ENCODE data around the gene KCNJ5.
A peak's percentile ranks its signal among the peaks of the same experiment; 100 is the strongest.

KCNJ5 gene

DNA sequence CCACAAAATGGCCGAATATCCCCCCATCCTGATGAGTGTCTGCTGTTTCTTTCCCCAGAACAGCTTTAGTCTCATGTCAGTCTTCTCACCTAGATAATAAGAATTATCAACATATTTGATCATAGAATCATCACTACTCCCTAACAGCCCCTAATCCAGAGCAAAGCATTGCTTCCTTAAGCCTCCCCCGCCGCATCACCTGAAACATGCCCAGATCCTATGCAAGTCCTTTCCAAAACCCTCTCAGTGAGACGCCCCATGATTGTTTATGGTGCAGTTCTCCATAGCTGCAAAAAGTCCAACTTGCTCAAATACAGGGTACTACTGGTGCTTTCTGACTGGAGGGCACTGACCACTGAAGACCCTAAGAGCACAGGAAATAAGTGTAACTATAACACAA is 44.2 kb upstream of the KCNJ5 start:
- TF ChIP-seq, protein P1, sequence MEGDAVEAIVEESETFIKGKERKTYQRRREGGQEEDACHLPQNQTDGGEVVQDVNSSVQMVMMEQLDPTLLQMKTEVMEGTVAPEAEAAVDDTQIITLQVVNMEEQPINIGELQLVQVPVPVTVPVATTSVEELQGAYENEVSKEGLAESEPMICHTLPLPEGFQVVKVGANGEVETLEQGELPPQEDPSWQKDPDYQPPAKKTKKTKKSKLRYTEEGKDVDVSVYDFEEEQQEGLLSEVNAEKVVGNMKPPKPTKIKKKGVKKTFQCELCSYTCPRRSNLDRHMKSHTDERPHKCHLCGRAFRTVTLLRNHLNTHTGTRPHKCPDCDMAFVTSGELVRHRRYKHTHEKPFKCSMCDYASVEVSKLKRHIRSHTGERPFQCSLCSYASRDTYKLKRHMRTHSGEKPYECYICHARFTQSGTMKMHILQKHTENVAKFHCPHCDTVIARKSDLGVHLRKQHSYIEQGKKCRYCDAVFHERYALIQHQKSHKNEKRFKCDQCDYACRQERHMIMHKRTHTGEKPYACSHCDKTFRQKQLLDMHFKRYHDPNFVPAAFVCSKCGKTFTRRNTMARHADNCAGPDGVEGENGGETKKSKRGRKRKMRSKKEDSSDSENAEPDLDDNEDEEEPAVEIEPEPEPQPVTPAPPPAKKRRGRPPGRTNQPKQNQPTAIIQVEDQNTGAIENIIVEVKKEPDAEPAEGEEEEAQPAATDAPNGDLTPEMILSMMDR (IDR thresholded peaks at IDR 0.05) = no peak
- H3K36me3 ChIP-seq (ENCODE audit: control insufficient read depth, insufficient read depth, low read length) = no peaks in the 10 kb centered on the region
- no peak overlapping the region for H3K27ac ChIP-seq
- no peaks in the 10 kb centered on the region for H3K79me2 ChIP-seq
- H2AFZ ChIP-seq = no peak overlapping the region
- no peak overlapping the region for H3K4me3 ChIP-seq (ENCODE audit: low read depth, low read length)
- H3K4me1 ChIP-seq = no peaks in the 10 kb centered on the region
- H3K9ac ChIP-seq = no peak overlapping the region
- no peaks in the 10 kb centered on the region for H3K9me3 ChIP-seq (ENCODE audit: control insufficient read depth, low read length)
- no peak overlapping the region for H3K4me2 ChIP-seq (ENCODE audit: low read length)
- H3K27me3 ChIP-seq (ENCODE audit: control insufficient read depth, insufficient read depth, low read length) = no peaks in the 10 kb centered on the region

DNA sequence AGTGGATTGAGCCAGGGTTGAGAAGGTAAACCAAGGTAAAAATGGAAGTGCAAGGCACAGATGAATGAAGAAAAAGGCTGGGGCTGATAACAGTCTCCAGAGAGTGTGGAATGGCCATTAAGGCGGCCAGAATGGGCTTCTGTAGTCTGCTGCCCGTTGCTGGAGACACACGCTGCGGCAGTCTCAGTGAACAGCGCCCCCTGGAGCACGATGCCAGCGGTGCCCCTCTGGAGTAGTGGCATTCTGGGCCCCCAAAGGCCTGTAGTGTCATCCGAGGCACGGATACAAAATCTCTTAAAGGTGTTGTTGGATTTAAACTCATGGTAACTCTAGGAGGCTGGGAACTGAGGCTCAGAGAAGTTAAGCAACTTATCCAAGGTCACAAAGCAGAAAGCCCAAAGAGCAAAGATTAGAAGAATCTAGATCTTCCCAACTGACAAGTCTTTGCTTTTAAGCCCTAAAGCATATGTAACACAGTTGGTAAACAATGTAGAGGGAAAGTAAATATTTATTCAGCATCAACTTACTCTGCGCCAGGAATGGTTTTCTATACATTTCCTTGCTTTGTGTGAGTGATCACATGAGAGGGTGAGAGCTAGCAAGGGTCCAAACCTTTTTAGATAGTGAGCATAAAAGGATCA is 42.2 kb upstream of the KCNJ5 start:
- Histone ChIP-seq H3K4me2 (ENCODE audit: low read length) (no peak overlapping the region), H3K4me1 (no peaks in the 10 kb centered on the region), H3K79me2 (no peaks in the 10 kb centered on the region), H3K9ac (no peak overlapping the region), H2AFZ (no peak overlapping the region), H3K9me3 (ENCODE audit: control insufficient read depth, low read length) (no peaks in the 10 kb centered on the region), H3K4me3 (ENCODE audit: low read depth, low read length) (no peak overlapping the region), H3K27ac (no peak overlapping the region), H3K27me3 (ENCODE audit: control insufficient read depth, insufficient read depth, low read length) (no peaks in the 10 kb centered on the region), H3K36me3 (ENCODE audit: control insufficient read depth, insufficient read depth, low read length) (no peaks in the 10 kb centered on the region)
- TF ChIP-seq, protein P1 (IDR thresholded peaks at IDR 0.05) = peak; percentile 31

DNA sequence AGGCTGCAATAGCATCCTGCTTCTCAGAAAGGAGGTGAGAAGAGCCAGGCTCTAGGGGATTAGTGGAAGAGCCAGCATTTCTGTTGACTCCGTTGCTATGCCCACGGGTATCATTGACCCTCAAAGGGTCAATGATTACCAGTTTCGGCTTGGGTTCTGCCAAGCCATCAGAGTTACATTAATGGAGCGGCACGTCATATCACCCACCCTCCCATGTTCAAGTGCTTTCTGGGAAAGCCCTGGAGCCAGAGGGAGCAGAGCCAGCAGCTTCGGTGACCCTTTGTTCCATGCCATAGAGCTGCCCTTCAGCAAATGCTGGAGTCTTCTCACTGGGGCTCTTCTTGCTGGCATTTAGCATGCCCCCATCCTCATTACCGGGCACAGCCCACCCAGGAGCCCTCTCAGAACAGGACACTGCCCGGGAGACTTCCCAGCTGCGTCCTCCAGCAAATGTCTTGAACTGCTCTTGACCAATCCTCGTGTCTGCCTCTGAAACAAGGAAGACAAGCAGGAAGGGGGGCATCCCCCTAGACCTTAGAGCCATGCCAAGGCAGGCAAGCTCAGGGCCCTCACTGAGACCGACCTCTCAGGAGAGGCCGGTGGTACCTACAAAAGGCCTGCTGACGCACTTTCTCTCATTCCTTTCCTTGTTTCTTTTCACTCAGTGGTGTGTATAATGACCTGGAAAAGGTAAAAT is 38.7 kb upstream of the KCNJ5 start:
- H3K4me1 ChIP-seq = no peaks in the 10 kb centered on the region
- H3K9ac ChIP-seq = no peak overlapping the region
- H3K27me3 ChIP-seq (ENCODE audit: control insufficient read depth, insufficient read depth, low read length) = no peaks in the 10 kb centered on the region
- no peaks in the 10 kb centered on the region for H3K79me2 ChIP-seq
- H3K4me2 ChIP-seq (ENCODE audit: low read length) = no peak overlapping the region
- H3K9me3 ChIP-seq (ENCODE audit: control insufficient read depth, low read length) = no peaks in the 10 kb centered on the region
- no peak overlapping the region for H3K4me3 ChIP-seq (ENCODE audit: low read depth, low read length)
- no peak overlapping the region for H2AFZ ChIP-seq
- no peaks in the 10 kb centered on the region for H3K36me3 ChIP-seq (ENCODE audit: control insufficient read depth, insufficient read depth, low read length)
- H3K27ac ChIP-seq = no peak overlapping the region
- TF ChIP-seq, protein P1 (IDR thresholded peaks at IDR 0.05) = no peak

DNA sequence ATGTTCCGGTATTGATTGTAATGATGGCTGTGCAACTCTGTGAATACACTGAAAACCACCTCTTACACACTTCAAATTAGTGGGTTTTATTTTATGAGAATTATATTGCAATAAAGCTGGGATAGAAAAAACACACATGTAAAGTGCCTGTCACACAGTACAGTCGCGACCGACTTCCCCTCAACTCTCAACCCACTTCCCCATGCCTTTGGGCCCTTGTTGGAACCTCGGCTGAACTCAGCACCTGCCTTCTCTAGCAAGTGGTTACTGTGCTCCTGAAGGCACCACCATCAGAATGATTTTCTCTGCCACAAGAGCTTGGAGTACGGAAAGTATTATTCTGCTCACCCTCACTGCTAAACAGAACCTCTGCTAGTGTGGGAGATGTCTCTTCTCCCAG is 37.6 kb upstream of the KCNJ5 start:
- Histone ChIP-seq H3K4me1 (no peaks in the 10 kb centered on the region), H2AFZ (no peak overlapping the region), H3K4me2 (ENCODE audit: low read length) (no peak overlapping the region), H3K27me3 (ENCODE audit: control insufficient read depth, insufficient read depth, low read length) (no peaks in the 10 kb centered on the region), H3K4me3 (ENCODE audit: low read depth, low read length) (no peak overlapping the region), H3K27ac (no peak overlapping the region), H3K9ac (no peak overlapping the region), H3K79me2 (no peaks in the 10 kb centered on the region), H3K36me3 (ENCODE audit: control insufficient read depth, insufficient read depth, low read length) (no peaks in the 10 kb centered on the region), H3K9me3 (ENCODE audit: control insufficient read depth, low read length) (no peaks in the 10 kb centered on the region)
- TF ChIP-seq, protein P1 (IDR thresholded peaks at IDR 0.05) = no peak

DNA sequence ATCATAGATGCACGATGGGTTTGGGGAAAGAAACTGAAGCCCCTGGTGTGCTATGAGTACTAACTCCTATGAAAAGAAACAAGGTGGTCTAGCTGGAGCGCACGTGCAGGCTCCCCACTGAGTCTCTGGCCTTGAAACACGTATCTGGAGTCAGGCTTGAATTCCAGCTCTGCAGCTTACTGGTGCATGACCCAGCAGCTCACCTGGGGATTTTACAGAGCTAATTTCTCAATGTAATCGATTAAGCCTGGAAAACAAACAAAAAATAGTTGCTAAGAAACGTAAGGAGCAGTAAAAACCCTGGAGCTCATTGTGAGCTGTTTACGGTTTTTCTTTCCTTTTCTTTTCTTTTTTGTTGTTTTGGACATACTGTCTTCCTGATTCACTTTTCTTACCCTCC is 36.3 kb upstream of the KCNJ5 start:
- Histone ChIP-seq H3K79me2 (no peaks in the 10 kb centered on the region), H3K4me2 (ENCODE audit: low read length) (no peak overlapping the region), H3K27me3 (ENCODE audit: control insufficient read depth, insufficient read depth, low read length) (no peaks in the 10 kb centered on the region), H3K27ac (no peak overlapping the region), H3K36me3 (ENCODE audit: control insufficient read depth, insufficient read depth, low read length) (no peaks in the 10 kb centered on the region), H3K4me1 (no peaks in the 10 kb centered on the region), H3K4me3 (ENCODE audit: low read depth, low read length) (no peak overlapping the region), H2AFZ (no peak overlapping the region), H3K9ac (no peak overlapping the region), H3K9me3 (ENCODE audit: control insufficient read depth, low read length) (no peaks in the 10 kb centered on the region)
- TF ChIP-seq, protein P1 (IDR thresholded peaks at IDR 0.05) = no peak
